ENCODE measurements around the gene MPDU1. TPM values are rescaled to one million over a fixed set of nuclear protein-coding genes. Genes with fewer than 3 reads are reported as not detected.

The MPDU1 gene
- 103 and 144 TPM in 2 replicates for total RNA-seq

DNA sequence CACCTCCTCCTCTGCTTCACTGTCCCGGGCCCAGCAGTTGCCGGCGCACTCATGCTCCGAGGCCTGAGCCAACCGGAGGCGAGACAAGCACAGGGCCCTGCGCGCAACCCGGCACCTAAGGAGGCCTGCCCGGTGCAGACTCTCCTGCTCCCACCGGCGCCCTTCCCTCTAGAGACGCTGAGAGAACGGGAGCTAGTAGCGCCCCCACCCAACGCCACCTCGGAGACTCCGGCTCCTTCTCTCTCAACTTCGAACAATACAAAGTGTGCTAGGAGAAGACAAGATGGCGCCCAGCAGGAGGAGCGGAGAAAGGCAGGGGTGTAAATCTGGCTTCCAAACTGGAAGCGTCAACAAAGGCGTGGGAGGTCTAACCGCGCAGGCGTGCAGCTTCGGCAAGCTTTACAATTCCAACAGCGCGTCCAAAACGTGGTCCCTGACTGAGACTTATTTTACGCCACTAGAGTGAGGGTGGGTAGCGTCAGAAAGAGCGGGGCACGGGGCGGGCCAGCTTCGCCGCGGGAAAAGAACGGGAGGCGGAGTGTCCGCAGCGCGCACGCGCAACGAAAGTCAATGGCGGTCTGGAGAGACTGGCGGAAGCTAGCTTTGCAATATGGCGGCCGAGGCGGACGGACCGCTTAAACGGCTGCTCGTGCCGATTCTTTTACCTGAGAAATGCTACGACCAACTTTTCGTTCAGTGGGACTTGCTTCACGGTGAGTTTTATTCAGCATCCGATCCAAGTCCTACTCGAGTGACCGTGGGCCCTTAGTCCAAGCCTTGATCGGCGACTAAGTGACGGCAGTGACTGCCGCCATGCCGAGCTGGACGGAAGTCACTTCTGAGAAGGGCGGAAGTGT lies at the start of gene MPDU1:
Gene MPDU1, plus strand, starts transcription at position 600 of the 857 bp plus-strand sequence. Its CDS starts 11 bp downstream, at position 611.

GRCh38 chr17:7548585-7549400 lies 34.9 kb upstream of the MPDU1 start, which contains the start of gene TNFSF12:
Gene TNFSF12, plus strand, starts transcription at chr17:7549058. Its CDS starts 96 bp downstream, at chr17:7549154.

DNA sequence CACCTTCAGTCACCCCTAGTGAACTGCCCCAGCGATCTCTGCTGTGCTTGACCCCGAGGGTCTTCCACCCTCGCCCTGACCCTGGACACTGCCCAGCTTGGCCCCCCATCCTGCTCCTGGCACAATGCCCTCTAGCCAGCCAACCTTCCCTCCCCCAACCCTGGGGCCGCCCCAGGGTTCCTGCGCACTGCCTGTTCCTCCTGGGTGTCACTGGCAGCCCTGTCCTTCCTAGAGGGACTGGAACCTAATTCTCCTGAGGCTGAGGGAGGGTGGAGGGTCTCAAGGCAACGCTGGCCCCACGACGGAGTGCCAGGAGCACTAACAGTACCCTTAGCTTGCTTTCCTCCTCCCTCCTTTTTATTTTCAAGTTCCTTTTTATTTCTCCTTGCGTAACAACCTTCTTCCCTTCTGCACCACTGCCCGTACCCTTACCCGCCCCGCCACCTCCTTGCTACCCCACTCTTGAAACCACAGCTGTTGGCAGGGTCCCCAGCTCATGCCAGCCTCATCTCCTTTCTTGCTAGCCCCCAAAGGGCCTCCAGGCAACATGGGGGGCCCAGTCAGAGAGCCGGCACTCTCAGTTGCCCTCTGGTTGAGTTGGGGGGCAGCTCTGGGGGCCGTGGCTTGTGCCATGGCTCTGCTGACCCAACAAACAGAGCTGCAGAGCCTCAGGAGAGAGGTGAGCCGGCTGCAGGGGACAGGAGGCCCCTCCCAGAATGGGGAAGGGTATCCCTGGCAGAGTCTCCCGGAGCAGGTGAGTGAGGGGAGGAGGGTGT lies 24.9 kb upstream of the MPDU1 start, which contains the start of gene TNFSF13:
Gene TNFSF13, plus strand, starts transcription at position 207 of the 776 bp plus-strand sequence. Its CDS starts 290 bp downstream, at position 497.

DNA sequence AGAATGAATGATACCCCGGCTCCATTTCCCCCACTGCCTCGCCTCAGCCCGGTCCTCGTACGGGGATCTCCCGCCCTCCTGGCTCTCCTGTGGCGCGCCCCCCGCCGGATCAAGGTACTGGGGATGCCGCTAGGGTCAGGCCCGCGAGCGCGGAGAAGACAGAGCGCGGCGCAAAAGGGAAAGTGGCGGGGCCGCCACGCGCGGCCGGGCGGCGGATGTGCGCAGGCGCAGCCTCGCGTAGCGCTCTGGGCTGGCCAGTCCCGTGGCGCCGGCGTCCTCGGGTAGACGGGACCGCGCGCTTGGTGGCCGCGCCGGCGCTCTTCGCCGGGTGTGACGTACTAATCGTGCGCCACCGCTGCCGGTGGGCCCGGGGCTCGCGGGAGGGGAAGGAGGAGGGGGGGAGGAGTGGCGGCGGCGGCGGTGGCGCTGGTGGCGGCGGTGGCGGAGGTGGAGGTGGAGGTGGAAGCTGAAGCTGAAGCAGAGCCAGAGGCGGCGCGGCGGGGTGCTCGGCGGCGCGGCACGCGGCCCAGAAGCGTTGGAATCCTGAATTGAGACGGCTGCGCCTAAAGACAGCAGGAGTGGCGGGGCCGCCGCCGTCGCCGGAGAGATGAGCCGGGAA lies 22.0 kb upstream of the MPDU1 start, which contains the start of gene SENP3:
Gene SENP3, plus strand, starts transcription at position 331 of the 619 bp plus-strand sequence. CDS start 1,158 bp downstream, outside the sequence.

DNA sequence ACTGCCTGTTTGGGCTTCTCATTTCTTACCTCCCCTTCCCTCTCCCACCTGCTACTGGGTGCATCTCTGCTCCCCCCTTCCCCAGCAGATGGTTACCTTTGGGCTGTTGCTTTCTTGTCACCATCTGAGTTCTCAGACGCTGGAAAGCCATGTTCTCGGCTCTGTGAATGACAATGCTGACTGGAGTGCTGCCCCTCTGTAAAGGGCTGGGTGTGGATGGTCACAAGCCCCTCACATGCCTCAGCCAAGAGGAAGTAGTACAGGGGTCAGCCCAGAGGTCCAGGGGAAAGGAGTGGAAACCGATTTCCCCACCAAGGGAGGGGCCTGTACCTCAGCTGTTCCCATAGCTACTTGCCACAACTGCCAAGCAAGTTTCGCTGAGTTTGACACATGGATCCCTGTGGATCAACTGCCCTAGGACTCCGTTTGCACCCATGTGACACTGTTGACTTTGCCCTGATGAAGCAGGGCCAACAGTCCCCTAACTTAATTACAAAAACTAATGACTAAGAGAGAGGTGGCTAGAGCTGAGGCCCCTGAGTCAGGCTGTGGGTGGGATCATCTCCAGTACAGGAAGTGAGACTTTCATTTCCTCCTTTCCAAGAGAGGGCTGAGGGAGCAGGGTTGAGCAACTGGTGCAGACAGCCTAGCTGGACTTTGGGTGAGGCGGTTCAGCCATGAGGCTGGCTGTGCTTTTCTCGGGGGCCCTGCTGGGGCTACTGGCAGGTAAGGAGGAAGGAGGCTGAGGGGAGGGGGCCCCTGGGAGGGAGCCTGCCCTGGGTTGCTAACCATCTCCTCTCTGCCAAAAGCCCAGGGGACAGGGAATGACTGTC lies 4.4 kb upstream of the MPDU1 start, which contains the start of gene CD68:
Gene CD68, plus strand, starts transcription at position 638 of the 833 bp plus-strand sequence. Its CDS starts 40 bp downstream, at position 678.

DNA sequence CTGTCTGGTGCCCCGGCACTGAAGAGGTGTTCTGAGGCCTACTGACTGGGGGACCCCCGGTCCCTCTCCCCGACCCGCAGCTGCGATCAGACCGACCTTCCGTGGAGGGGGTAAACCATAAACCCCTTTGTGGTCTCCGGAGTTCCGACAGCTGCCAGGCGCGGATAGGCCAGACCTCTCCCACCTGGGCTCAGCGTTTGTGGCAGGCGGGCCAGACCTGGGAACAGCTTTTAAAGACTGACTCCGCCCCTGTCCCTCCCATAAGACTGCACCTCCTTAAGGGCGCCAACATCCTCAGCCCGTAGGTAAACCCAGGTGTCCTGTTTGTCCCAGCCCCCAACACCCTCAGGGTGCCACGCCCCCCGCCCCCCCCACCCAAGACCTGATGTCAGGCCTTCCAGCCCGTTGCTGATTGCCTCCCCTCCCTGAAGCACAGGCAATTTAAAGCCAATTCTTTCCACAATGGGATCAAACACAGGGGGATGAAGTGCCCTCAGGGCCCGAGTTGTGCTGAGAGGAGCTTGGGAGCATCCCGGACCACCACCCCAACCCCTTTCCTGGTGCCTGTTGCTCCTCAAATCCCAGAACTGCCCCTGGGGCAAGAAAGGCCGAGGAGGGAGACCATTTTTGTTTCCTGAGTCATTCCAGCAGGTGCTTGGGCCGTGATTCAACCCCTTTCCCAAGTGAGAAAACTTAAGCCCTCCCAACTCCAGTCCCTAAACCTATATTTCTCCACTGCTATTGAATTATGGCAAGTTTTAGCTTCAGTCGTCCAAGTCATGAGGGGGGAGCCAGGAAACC lies 6.4 kb downstream of the MPDU1 start, which contains the start of gene SOX15:
Gene SOX15, minus strand, starts transcription at position 204 of the 801 bp plus-strand sequence. CDS start 418 bp downstream, outside the sequence.

GRCh38 chr17:7614425-7615264 lies 31.0 kb downstream of the MPDU1 start, which contains the start of gene FXR2:
Gene FXR2, minus strand, starts transcription at chr17:7614897. Its CDS starts 365 bp downstream, at chr17:7614532.

GRCh38 chr17:7627250-7628121 lies 43.8 kb downstream of the MPDU1 start, which contains the start of gene SAT2:
Gene SAT2, minus strand, starts transcription at chr17:7627821. Its CDS starts 186 bp downstream, at chr17:7627635.

GRCh38 chr17:7629939-7630571 lies 46.4 kb downstream of the MPDU1 start, which contains the start of gene SHBG:
Gene SHBG, plus strand, starts transcription at chr17:7630135. Its CDS starts 38 bp downstream, at chr17:7630173.

Small RNA genes lying within 50 kb of the gene (small RNA-seq; reads per million reads assigned to genes)
- gene CD68 (not detected), gene RF00019 (not detected), gene SNORA48 (not detected), gene SNORD10 (not detected)

Other genes starting within 250 kb of the MPDU1 start
- not detected in 2 replicates for gene ACAP1, start 247.3 kb upstream of the MPDU1 start, total RNA-seq
- 2.1 and 2.6 TPM in 2 replicates for gene KCTD11, start 231.7 kb upstream of the MPDU1 start, total RNA-seq
- gene TMEM95, start 228.7 kb upstream of the MPDU1 start, total RNA-seq: not detected in 2 replicates
- gene TNK1, start 202.8 kb upstream of the MPDU1 start, total RNA-seq: 0.27 and 0.29 TPM in 2 replicates
- gene PLSCR3, start 189.3 kb upstream of the MPDU1 start, total RNA-seq: 19.5 and 22.2 TPM in 2 replicates
- 49.5 and 65.8 TPM in 2 replicates for gene TMEM256, start 179.8 kb upstream of the MPDU1 start, total RNA-seq
- gene NLGN2, start 176.0 kb upstream of the MPDU1 start, total RNA-seq: 4.5 and 7.3 TPM in 2 replicates
- gene SPEM1, start 163.5 kb upstream of the MPDU1 start, total RNA-seq: not detected in 2 replicates
- not detected in 2 replicates for gene SPEM2, start 158.2 kb upstream of the MPDU1 start, total RNA-seq
- not detected in 2 replicates for gene SPEM3, start 155.0 kb upstream of the MPDU1 start, total RNA-seq
- gene TMEM102, start 148.4 kb upstream of the MPDU1 start, total RNA-seq: 4.7 and 5.5 TPM in 2 replicates
- gene FGF11, start 144.3 kb upstream of the MPDU1 start, total RNA-seq: 0.22 and 0.27 TPM in 2 replicates
- 4.4 and 4.8 TPM in 2 replicates for gene CHRNB1, start 138.8 kb upstream of the MPDU1 start, total RNA-seq
- 17.6 and 23.3 TPM in 2 replicates for gene ZBTB4, start 104.2 kb upstream of the MPDU1 start, total RNA-seq
- gene SLC35G6, start 102.4 kb upstream of the MPDU1 start, total RNA-seq: not detected in 2 replicates
- gene POLR2A, start 99.5 kb upstream of the MPDU1 start, total RNA-seq: 110 and 117 TPM in 2 replicates
- 12.5 and 12.6 TPM in 2 replicates for gene TNFSF12, start 34.8 kb upstream of the MPDU1 start, total RNA-seq
- gene TNFSF13, start 25.1 kb upstream of the MPDU1 start, total RNA-seq: 2.7 and 3.1 TPM in 2 replicates
- 66.1 and 78.8 TPM in 2 replicates for gene SENP3, start 21.9 kb upstream of the MPDU1 start, total RNA-seq
- 5.5 and 5.8 TPM in 2 replicates for gene CD68, start 4.2 kb upstream of the MPDU1 start, total RNA-seq
- gene SOX15, start 6.2 kb downstream of the MPDU1 start, total RNA-seq: not detected in 2 replicates
- gene FXR2, start 31.0 kb downstream of the MPDU1 start, total RNA-seq: 30.5 and 33.8 TPM in 2 replicates
- gene SAT2, start 44.0 kb downstream of the MPDU1 start, total RNA-seq: 21.8 and 24.5 TPM in 2 replicates
- not detected in 2 replicates for gene SHBG, start 46.3 kb downstream of the MPDU1 start, total RNA-seq
- gene ATP1B2, start 67.1 kb downstream of the MPDU1 start, total RNA-seq: not detected in 2 replicates
- 84.7 and 89.0 TPM in 2 replicates for gene TP53, start 103.6 kb downstream of the MPDU1 start, total RNA-seq
- 14.0 and 18.1 TPM in 2 replicates for gene WRAP53, start 104.6 kb downstream of the MPDU1 start, total RNA-seq
- 0.36 and 0.53 TPM in 2 replicates for gene EFNB3, start 121.3 kb downstream of the MPDU1 start, total RNA-seq
- 0.36 TPM in 1 of 2 replicates, not detected in the other for gene DNAH2, start 133.9 kb downstream of the MPDU1 start, total RNA-seq

Measured in thoracic aorta endothelial cell (primary cell).